Spleen (tissue), 11 donors: ENCODE measurements around the gene DTNB. TPM values are rescaled to one million over a fixed set of nuclear protein-coding genes. Genes with fewer than 3 reads are reported as not detected.
A peak's percentile ranks its signal among the peaks of the same experiment; 100 is the strongest.

ENCODE experiments used
- DNase-seq: peaks from one replicate; pipeline ENCODE4 v3.0.0-alpha.2; 2020
- H3K27ac ChIP-seq, 8 donors: fragments of 200-600 bp; sonication (generic) in 7 of 8; 1 replicate in 4 of 8; 2 replicates in 4 of 8; pipeline versions ENCODE4 v1.5.0 to v1.8.0; 2016 to 2021; ENCODE audit warnings: inconsistent platforms in 4 of 8, mild to moderate bottlenecking in 4 of 8, moderate library complexity in 1 of 8
- H3K27me3 ChIP-seq, 7 donors: fragments of 200-600 bp; sonication (generic) in 6 of 7; replicated peaks in 1 of 7; 1 replicate in 4 of 7; 2 replicates in 3 of 7; pipeline versions ENCODE4 v1.5.0 to v1.8.0; 2016 to 2021; ENCODE audit warnings: inconsistent platforms in 3 of 7, mild to moderate bottlenecking in 1 of 7
- H3K36me3 ChIP-seq, 6 donors: fragments of 200-600 bp; sonication (generic) in 5 of 6; 1 replicate in 4 of 6; 2 replicates in 2 of 6; pipeline versions ENCODE4 v1.5.0 to v1.8.0; 2016 to 2021; ENCODE audit warnings: inconsistent platforms in 2 of 6
- H3K4me1 ChIP-seq, 6 donors: fragments of 200-600 bp; sonication (generic) in 5 of 6; 1 replicate in 3 of 6; 2 replicates in 3 of 6; pipeline versions ENCODE4 v1.5.0 to v1.8.0; 2016 to 2021; ENCODE audit warnings: inconsistent platforms in 3 of 6
- H3K4me3 ChIP-seq, 8 donors: fragments of 200-600 bp; sonication (generic) in 7 of 8; 1 replicate in 4 of 8; 2 replicates in 4 of 8; pipeline versions ENCODE4 v1.5.0 to v1.8.0; 2016 to 2021; ENCODE audit warnings: inconsistent platforms in 4 of 8, mild to moderate bottlenecking in 4 of 8, moderate library complexity in 2 of 8
- H3K9me3 ChIP-seq, 8 donors: fragments of 200-600 bp; sonication (generic) in 7 of 8; 1 replicate in 4 of 8; 2 replicates in 4 of 8; pipeline versions ENCODE4 v1.5.0 to v1.8.0; 2016 to 2021; ENCODE audit warnings: inconsistent platforms in 4 of 8
- CTCF ChIP-seq, 11 experiments: fragments of 200-600 bp in 7 of 11; fragments of 450-650 bp in 4 of 11; sonication (generic) in 4 of 11; IDR thresholded peaks in 8 of 11; conservative IDR thresholded peaks in 3 of 11; 1 replicate in 7 of 11; 2 replicates in 4 of 11; pipeline versions ENCODE4 v1.4.0 to v1.8.0; 2016 to 2021; ENCODE audit warnings: antibody characterized with exemption in 11 of 11, inconsistent platforms in 4 of 11, mild to moderate bottlenecking in 1 of 11
- POLR2A ChIP-seq, 3 donors: fragments of 450-650 bp; IDR thresholded peaks; one replicate each; pipeline ENCODE4 v1.5.1; 2017; ENCODE audit warnings: antibody characterized with exemption in 3 of 3, mild to moderate bottlenecking in 1 of 3
- POLR2AphosphoS5 ChIP-seq, 3 donors: sonication (generic); formaldehyde crosslinking; IDR thresholded peaks; one replicate each; pipeline ENCODE4 v1.5.1; 2017; ENCODE audit warnings: antibody characterized with exemption in 3 of 3
- WGBS, 5 donors: extraction: QIAGEN DNeasy Blood & Tissue Kit in 3 of 5; methylation state at CpG; one replicate each; pipeline versions ENCODE4 v1.1.5 to v1.1.7; 2013 to 2018; 5-methylcytosine and 5-hydroxymethylcytosine counted together
- intact Hi-C: fragments of 100-400 bp; cut with DNase I; formaldehyde crosslinking; loops from one replicate; pipeline ENCODE4 v1.15.0; 2023; ENCODE audit warnings: low total_unique reads
- polyA plus RNA-seq, 3 donors: library from polyadenylated mRNA; stranded (reverse); fragments of 200-250 nt; gene quantifications; one replicate each; pipeline ENCODE4 v1.2.1, GENCODE V29; 2013
- total RNA-seq, 7 donors: library from RNA; depleted of rRNA in 3 of 7; stranded (reverse); fragments of >200 nt in 3 of 7; fragmentation: NEBNext Ultra II Directional in 4 of 7; extraction: Animal tissue kit (Norgen Biotek cat#: 25700) in 4 of 7; gene quantifications; one replicate each; pipeline versions ENCODE4 v1.1.0 to v1.2.1, GENCODE V29; 2016 to 2021
- donor health status: healthy with polysubstance abuse.
- donor health status: DM: no; HTN: no; CAD: no; lungs with moderate emphysema.
- donor health status: DM: no; HTN: no; CAD: no.
- donor health status: Bipolar disorder and iron deficiency.
- donor health status: healthy.
- donor health status: DM: no; HTN: no; CAD: no.
- donor health status: DM: yes; HTN: yes; CAD: no.

DTNB gene
- total and polyA plus RNA-seq, 10 donors = 4.5 to 28.9 (median 20.4) TPM

GRCh38 chr2:25566694-25567093, 106.7 kb downstream of the DTNB start:
- Histone ChIP-seq H3K27me3 (no peaks in the 10 kb centered on the region), H3K9me3 (no peaks in the 10 kb centered on the region), H3K4me3 (no peak overlapping the region), H3K27ac (peak overlapping the region in 7 of 8 donors; percentile 42 to 74 (median 68)), H3K36me3 (no peaks in the 10 kb centered on the region), H3K4me1 (peaks cover 17 to 43% (median 21%) of the 10 kb centered on the region in 6 donors)
- intact Hi-C loops = no loop called here
- no peak for TF ChIP-seq POLR2A (IDR thresholded peaks at IDR 0.05)
- peak in 1 of 11 experiments; percentile 35 for TF ChIP-seq CTCF (IDR thresholded peaks at IDR 0.05 in 8 of 11, conservative IDR thresholded peaks at IDR 0.05 in 3 of 11)
- TF ChIP-seq POLR2AphosphoS5 (IDR thresholded peaks at IDR 0.05) = peak in 1 of 3 donors; percentile 54
- DNase-seq = no peak
- WGBS, 5 donors = 6 to 24% (median 17%) methylated on average over 2 of the region's 2 CpGs

- no peak for TF ChIP-seq POLR2AphosphoS5 (IDR thresholded peaks at IDR 0.05)
- no peak for TF ChIP-seq POLR2A (IDR thresholded peaks at IDR 0.05)
- TF ChIP-seq CTCF (IDR thresholded peaks at IDR 0.05 in 8 of 11, conservative IDR thresholded peaks at IDR 0.05 in 3 of 11) = no peak
- H3K36me3 ChIP-seq = no peaks in the 10 kb centered on the region
- no peaks in the 10 kb centered on the region for H3K27me3 ChIP-seq
- no peaks in the 10 kb centered on the region for H3K9me3 ChIP-seq
- H3K4me3 ChIP-seq = no peak overlapping the region
- intact Hi-C loops = no loop called here
- no peak for DNase-seq
- peaks cover 17 to 43% (median 21%) of the 10 kb centered on the region in 6 donors for H3K4me1 ChIP-seq
- H3K27ac ChIP-seq = peak overlapping the region in 4 of 8 donors; percentile 42 to 74 (median 70)
- WGBS, 5 donors = 87 to 93% (median 89%) methylated on average over 6 of the region's 6 CpGs
Observed at GRCh38 chr2:25566094-25566493, 107.3 kb downstream of the DTNB start.

- WGBS, 5 donors = 79 to 89% (median 86%) methylated on average over 5 of the region's 5 CpGs
- Histone ChIP-seq H3K36me3 (no peaks in the 10 kb centered on the region), H3K9me3 (no peaks in the 10 kb centered on the region), H3K4me1 (peaks cover 18 to 35% (median 22%) of the 10 kb centered on the region in 6 donors), H3K4me3 (no peak overlapping the region), H3K27me3 (no peaks in the 10 kb centered on the region), H3K27ac (no peak overlapping the region)
- intact Hi-C loops = no loop called here
- no peak for DNase-seq
- TF ChIP-seq POLR2A (IDR thresholded peaks at IDR 0.05) (no peak), POLR2AphosphoS5 (IDR thresholded peaks at IDR 0.05) (no peak), CTCF (IDR thresholded peaks at IDR 0.05 in 8 of 11, conservative IDR thresholded peaks at IDR 0.05 in 3 of 11) (no peak)
Observed at GRCh38 chr2:25561136-25561850, 112.1 kb downstream of the DTNB start.

- Histone ChIP-seq H3K27ac (peak overlapping the region in 3 of 8 donors; percentile 24 to 64 (median 47)), H3K4me3 (no peak overlapping the region), H3K27me3 (no peaks in the 10 kb centered on the region), H3K9me3 (no peaks in the 10 kb centered on the region), H3K36me3 (no peaks in the 10 kb centered on the region), H3K4me1 (peaks cover 11 to 25% (median 18%) of the 10 kb centered on the region in 6 donors)
- TF ChIP-seq POLR2A (IDR thresholded peaks at IDR 0.05) (no peak), POLR2AphosphoS5 (IDR thresholded peaks at IDR 0.05) (no peak), CTCF (IDR thresholded peaks at IDR 0.05 in 8 of 11, conservative IDR thresholded peaks at IDR 0.05 in 3 of 11) (no peak)
- no peak for DNase-seq
- 96 to 98% (median 97%) methylated on average over 10 of the region's 10 CpGs for WGBS, 5 donors
- intact Hi-C loops = no loop called here
Observed at GRCh38 chr2:25559148-25559547, 114.2 kb downstream of the DTNB start.
